T-helper 17 cell (primary cell): ENCODE results near the gene BRAT1. TPM values are rescaled to one million over a fixed set of nuclear protein-coding genes. Genes with fewer than 3 reads are reported as not detected.
"Not testable (repeated sequence)": the region's sequence is repeated elsewhere in the genome, so short reads cannot be mapped to it uniquely, and the experiment has no call there.

Experiments
- ATAC-seq: fragments of 150-1000 bp; cut with Tn5 transposase; 2 replicates; pipeline ENCODE4 v1.10.0; 2021; ENCODE audit warnings: mild to moderate bottlenecking, moderate library complexity
- DNase-seq, 3 donors: peaks; one replicate each; pipeline versions ENCODE4 v3.0.0 to v3.0.0-alpha.2; 2020 to 2021
- H3K9me3 ChIP-seq: one replicate; pipeline ENCODE4 v1.7.0; 2013; ENCODE audit warnings: low read length, mild to moderate bottlenecking; ENCODE audit not compliant: control insufficient read depth, poor library complexity, severe bottlenecking
- H3K27ac Mint-ChIP-seq: one replicate; pipeline ENCODE4 v1.8.0; 2022; ENCODE audit warnings: mild to moderate bottlenecking, moderate library complexity, mixed read lengths
- H3K27me3 Mint-ChIP-seq: one replicate; pipeline ENCODE4 v1.8.0; 2022; ENCODE audit warnings: mixed read lengths
- H3K36me3 Mint-ChIP-seq: one replicate; pipeline ENCODE4 v1.8.0; 2022; ENCODE audit warnings: low read depth, mixed read lengths
- H3K4me1 Mint-ChIP-seq: one replicate; pipeline ENCODE4 v1.8.0; 2022; ENCODE audit warnings: mild to moderate bottlenecking, mixed read lengths
- H3K4me3 Mint-ChIP-seq: one replicate; pipeline ENCODE4 v1.8.0; 2022; ENCODE audit warnings: mild to moderate bottlenecking, moderate library complexity, mixed read lengths
- total RNA-seq, 4 donors: library from RNA in 2 of 4; stranded (reverse) in 2 of 4; gene quantifications; one replicate each; pipeline ENCODE4 v1.2.3 and lab custom pipeline; 2022 to 2026

The BRAT1 gene
- total RNA-seq, 2 donors from 2014 or later, result 19.5 to 20.5 TPM

DNA sequence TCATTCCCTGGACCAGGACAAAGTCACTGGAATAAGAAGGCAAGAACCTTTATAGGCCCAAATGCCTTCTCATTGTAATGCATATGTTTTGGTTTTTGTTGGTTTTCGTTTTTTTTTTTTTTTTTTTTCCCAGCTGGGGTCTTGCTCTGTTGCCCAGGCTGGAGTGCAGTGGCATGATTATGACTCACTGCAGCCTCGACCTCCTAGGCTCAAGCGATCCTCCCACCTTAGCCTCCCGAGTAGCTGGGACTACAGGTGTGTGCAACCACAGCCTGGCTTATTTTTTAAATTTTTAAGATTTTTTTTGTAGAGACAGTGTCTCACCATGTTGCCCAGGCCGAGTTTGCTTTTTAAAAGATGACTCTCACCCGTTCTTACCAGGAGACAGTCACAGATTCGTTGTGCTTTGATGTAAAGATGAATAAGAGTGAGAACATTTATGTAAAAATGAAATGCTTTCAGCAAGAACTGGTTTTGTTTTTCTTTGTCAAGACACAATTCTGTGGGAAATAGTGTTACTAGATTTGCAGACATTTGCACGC lies 11.1 kb upstream of the BRAT1 start:
- ATAC-seq, result no peak
- peak overlapping the region; percentile 29 for H3K27ac Mint-ChIP-seq

GRCh38 chr7:2564970-2565540 lies 9.7 kb upstream of the BRAT1 start:
- H3K4me1 Mint-ChIP-seq, result peaks cover 8% of the 10 kb centered on the region
- ATAC-seq, result no peak
- no peaks in the 10 kb centered on the region for H3K36me3 Mint-ChIP-seq
- H3K4me3 Mint-ChIP-seq, result no peak overlapping the region
- peak overlapping the region; percentile 47 for H3K27ac Mint-ChIP-seq
- H3K27me3 Mint-ChIP-seq, result no peaks in the 10 kb centered on the region
- DNase-seq, result no peak
- no peaks in the 10 kb centered on the region for H3K9me3 ChIP-seq

More for the DNA sequence above, 11.1 kb upstream of the BRAT1 start:
- H3K4me3 Mint-ChIP-seq, result peak overlapping the region; percentile 60
- H3K9me3 ChIP-seq, result no peaks in the 10 kb centered on the region
- H3K27me3 Mint-ChIP-seq, result no peaks in the 10 kb centered on the region
- peaks cover 7% of the 10 kb centered on the region for H3K4me1 Mint-ChIP-seq
- H3K36me3 Mint-ChIP-seq, result no peaks in the 10 kb centered on the region
- DNase-seq, result no peak

DNA sequence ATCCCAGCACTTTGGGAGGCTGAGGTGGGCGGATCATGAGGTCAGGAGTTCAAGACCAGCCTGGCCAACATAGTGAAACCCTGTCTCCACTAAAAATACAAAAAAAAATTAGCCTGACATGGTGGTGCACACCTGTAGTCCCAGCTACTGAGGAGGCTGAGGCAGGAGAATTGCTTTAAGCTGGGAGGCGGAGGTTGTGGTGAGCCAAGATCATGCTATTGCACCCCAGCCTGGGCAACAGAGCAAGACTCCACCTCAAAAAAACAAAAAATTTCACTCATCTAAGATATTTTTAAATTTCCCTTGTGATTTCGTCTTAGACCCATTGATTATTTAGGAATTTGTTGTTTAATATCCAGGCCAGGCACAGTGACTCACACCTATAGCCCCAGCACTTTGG lies 8.6 kb upstream of the BRAT1 start:
- not testable (repeated sequence) for H3K27ac Mint-ChIP-seq, H3K4me3 Mint-ChIP-seq, H3K27me3 Mint-ChIP-seq, H3K36me3 Mint-ChIP-seq, DNase-seq, ATAC-seq, H3K9me3 ChIP-seq
- H3K4me1 Mint-ChIP-seq, result peaks cover 13% of the 10 kb centered on the region

DNA sequence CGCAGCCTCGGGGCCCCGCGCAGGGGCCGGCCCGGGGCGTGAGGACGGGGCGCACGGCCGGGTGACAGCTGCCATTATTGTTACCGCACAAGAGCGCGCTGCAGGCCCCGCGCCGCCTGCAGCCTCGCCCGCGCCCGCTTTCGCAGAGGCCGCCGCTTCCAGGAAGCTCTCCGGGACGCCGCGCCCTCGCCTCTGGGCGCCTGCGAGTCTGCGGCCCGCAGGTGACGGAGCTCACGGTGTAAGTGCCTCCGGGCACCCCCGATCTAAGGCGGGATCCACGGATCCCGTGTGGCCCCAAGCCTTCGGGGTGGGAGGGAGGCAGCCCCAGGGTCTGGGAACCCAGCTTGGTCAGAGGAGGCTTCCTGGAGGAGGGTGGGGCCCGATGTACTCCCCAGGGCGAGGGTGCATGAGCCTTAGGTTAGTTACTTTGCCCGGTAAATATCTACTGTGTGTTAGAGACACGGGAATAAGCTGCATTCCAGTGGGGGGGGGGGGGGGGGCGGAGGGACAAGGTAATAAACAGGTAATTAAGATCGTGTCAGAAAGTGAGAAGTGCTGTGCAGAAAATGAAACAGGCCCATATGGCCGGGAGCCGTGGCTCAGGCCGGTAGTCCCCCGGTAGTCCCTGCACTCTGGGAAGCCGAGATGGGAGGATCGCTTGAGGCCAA lies 4.1 kb upstream of the BRAT1 start:
- no peaks in the 10 kb centered on the region for H3K27me3 Mint-ChIP-seq
- no peak for DNase-seq
- ATAC-seq, result peak; percentile 3
- peak overlapping the region; percentile 77 for H3K4me3 Mint-ChIP-seq
- H3K36me3 Mint-ChIP-seq, result no peaks in the 10 kb centered on the region
- H3K4me1 Mint-ChIP-seq, result peaks cover 23% of the 10 kb centered on the region
- no peak overlapping the region for H3K27ac Mint-ChIP-seq
- no peaks in the 10 kb centered on the region for H3K9me3 ChIP-seq

GRCh38 chr7:2558629-2559282 lies 3.4 kb upstream of the BRAT1 start, which contains the start of gene IQCE:
Gene IQCE (plus strand): TSS chr7:2558979. CDS start chr7:2559182, 203 bp downstream.
- peak within 1 kb of the TSS; percentile 77 for H3K4me3 Mint-ChIP-seq
- no peaks in the 10 kb centered on the region for H3K27me3 Mint-ChIP-seq
- H3K36me3 Mint-ChIP-seq, result no peaks in the 10 kb centered on the region
- no peak within 1 kb of the TSS for H3K27ac Mint-ChIP-seq
- H3K4me1 Mint-ChIP-seq, result peaks cover 26% of the 10 kb centered on the region
- ATAC-seq (peak; percentile 58), DNase-seq (peak; percentile 79 to 87 (median 81))
- H3K9me3 ChIP-seq, result no peaks in the 10 kb centered on the region

DNA sequence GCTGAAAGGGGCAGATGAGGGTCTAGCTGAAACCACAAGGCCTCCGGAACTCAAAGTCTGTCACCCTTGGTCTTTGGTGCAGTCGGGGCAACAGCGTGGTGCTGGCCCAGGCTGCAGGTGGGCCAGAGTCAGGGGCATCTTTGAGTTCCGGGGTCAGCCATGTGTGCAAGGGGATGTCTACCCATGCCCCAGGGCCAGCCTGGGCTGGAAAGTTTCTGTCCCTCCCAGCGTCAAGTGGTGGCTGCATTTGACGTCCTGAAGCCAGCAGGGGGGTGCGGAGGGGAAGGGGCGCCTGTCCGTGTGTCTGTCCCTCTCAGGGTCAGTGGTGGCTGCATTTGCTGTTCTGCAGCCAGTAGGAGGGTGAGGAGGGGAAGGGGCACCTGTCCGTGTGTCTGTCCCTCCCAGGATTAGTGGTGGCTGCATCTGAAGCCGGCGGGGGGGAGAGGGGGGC lies 638 bp downstream of the BRAT1 start:
- H3K36me3 Mint-ChIP-seq, result no peaks in the 10 kb centered on the region
- H3K27ac Mint-ChIP-seq, result peak overlapping the region; percentile 49
- peak overlapping the region; percentile 91 for H3K4me3 Mint-ChIP-seq
- ATAC-seq, result no peak
- DNase-seq, result no peak
- peaks cover 26% of the 10 kb centered on the region for H3K4me1 Mint-ChIP-seq
- H3K27me3 Mint-ChIP-seq, result no peaks in the 10 kb centered on the region
- no peaks in the 10 kb centered on the region for H3K9me3 ChIP-seq

DNA sequence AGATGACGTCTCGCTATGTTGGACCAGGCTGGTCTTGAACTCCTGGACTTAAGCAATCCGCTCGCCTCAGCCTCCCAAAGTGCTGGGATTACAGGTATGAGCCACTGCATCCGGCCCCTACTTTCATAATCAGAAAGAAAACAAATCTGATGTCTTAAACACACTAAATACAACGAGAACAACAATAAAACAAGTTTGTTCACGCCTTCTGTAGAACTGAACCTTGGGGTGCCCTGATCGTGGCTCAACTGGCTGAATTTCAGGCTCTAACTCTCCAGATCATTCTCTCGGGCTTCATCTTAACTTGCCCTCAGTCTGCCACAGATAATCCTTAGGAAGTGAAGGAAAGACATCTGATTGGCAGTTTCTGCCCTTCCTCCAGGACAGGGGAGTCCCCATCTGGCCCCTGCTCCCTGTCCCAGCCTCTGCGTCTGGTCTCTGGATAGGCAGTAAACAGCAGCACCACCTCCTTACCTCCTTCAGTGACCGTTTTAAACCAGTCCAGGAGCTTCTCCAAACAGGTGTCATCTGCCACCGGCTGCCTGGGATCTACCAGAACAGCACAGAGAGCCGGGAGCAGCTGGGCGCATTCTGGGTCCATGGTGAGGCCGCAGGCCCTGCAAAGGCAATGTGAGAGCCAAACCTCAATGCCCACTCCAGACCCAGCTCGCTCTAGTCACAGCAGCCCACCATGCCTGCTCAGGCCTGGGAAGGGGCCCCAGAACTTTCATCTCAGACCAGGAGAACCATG lies 1.3 kb downstream of the BRAT1 start:
- Mint-ChIP-seq H3K4me1 (peaks cover 30% of the 10 kb centered on the region), H3K4me3 (peak overlapping the region; percentile 91), H3K36me3 (no peaks in the 10 kb centered on the region), H3K27ac (peak overlapping the region; percentile 49), H3K27me3 (no peaks in the 10 kb centered on the region)
- no peaks in the 10 kb centered on the region for H3K9me3 ChIP-seq
- ATAC-seq (no peak), DNase-seq (no peak)

- DNase-seq, result no peak
- H3K27me3 Mint-ChIP-seq, result no peaks in the 10 kb centered on the region
- H3K36me3 Mint-ChIP-seq, result no peaks in the 10 kb centered on the region
- peaks cover 28% of the 10 kb centered on the region for H3K4me1 Mint-ChIP-seq
- ATAC-seq, result no peak
- peak overlapping the region; percentile 9 for H3K4me3 Mint-ChIP-seq
- peak overlapping the region; percentile 49 for H3K27ac Mint-ChIP-seq
- no peaks in the 10 kb centered on the region for H3K9me3 ChIP-seq
Observed at GRCh38 chr7:2553108-2553507, 2.2 kb downstream of the BRAT1 start.

- H3K9me3 ChIP-seq, result no peaks in the 10 kb centered on the region
- Mint-ChIP-seq H3K4me3 (no peak overlapping the region), H3K36me3 (no peaks in the 10 kb centered on the region), H3K27me3 (no peaks in the 10 kb centered on the region), H3K4me1 (peaks cover 24% of the 10 kb centered on the region), H3K27ac (no peak overlapping the region)
- DNase-seq (no peak), ATAC-seq (no peak)
Observed at GRCh38 chr7:2551418-2551817, 3.9 kb downstream of the BRAT1 start.

- Mint-ChIP-seq H3K27ac (peak overlapping the region; percentile 37), H3K36me3 (no peaks in the 10 kb centered on the region), H3K4me3 (no peak overlapping the region), H3K27me3 (no peaks in the 10 kb centered on the region), H3K4me1 (peaks cover 11% of the 10 kb centered on the region)
- no peaks in the 10 kb centered on the region for H3K9me3 ChIP-seq
- DNase-seq (no peak), ATAC-seq (peak; percentile 10)
Observed at GRCh38 chr7:2546776-2547586, 8.3 kb downstream of the BRAT1 start.

- H3K27me3 Mint-ChIP-seq, result no peaks in the 10 kb centered on the region
- peaks cover 11% of the 10 kb centered on the region for H3K4me1 Mint-ChIP-seq
- H3K9me3 ChIP-seq, result no peaks in the 10 kb centered on the region
- H3K4me3 Mint-ChIP-seq, result no peak overlapping the region
- no peak for DNase-seq
- H3K27ac Mint-ChIP-seq, result no peak overlapping the region
- H3K36me3 Mint-ChIP-seq, result no peaks in the 10 kb centered on the region
- ATAC-seq, result no peak
Observed at GRCh38 chr7:2545746-2546425, 9.4 kb downstream of the BRAT1 start.
